ENCODE data around the gene CABLES1.

CABLES1 gene

GRCh38 chr18:23189099-23189498 is 53.8 kb downstream of the CABLES1 start:
- peaks cover 11% of the 10 kb centered on the region for H3K4me1 ChIP-seq (ENCODE audit: insufficient read depth, low read length, severe bottlenecking)

GRCh38 chr18:23189768-23190661 is 54.7 kb downstream of the CABLES1 start:
- H3K27ac ChIP-seq (ENCODE audit: low read depth, low read length, poor library complexity, severe bottlenecking), result no peak overlapping the region
- TF ChIP-seq CTCF (IDR thresholded peaks at IDR 0.05; ENCODE audit: low read length), result no peak
- no peak for TF ChIP-seq EZH2 (IDR thresholded peaks at IDR 0.05; ENCODE audit: borderline replicate concordance, low read length)
- no peaks in the 10 kb centered on the region for H4K20me1 ChIP-seq (ENCODE audit: insufficient read depth, low read length)
- no peaks in the 10 kb centered on the region for H3K9me3 ChIP-seq (ENCODE audit: low read length)
- no peaks in the 10 kb centered on the region for H3K79me2 ChIP-seq (ENCODE audit: insufficient read depth, low read length)
- no peaks in the 10 kb centered on the region for H3K9me2 ChIP-seq (ENCODE audit: low read depth, low read length)
- H3K4me3 ChIP-seq (ENCODE audit: low read depth, low read length, poor library complexity, severe bottlenecking), result no peak overlapping the region
- H3K27me3 ChIP-seq (ENCODE audit: insufficient read depth, low read length), result no peaks in the 10 kb centered on the region
- H3K4me2 ChIP-seq (ENCODE audit: low read length), result no peak overlapping the region
- no peaks in the 10 kb centered on the region for H3F3A ChIP-seq (ENCODE audit: insufficient read depth, low read length)
- H3K9ac ChIP-seq (ENCODE audit: low read length), result no peak overlapping the region
- H2AFZ ChIP-seq (ENCODE audit: low read length), result no peak overlapping the region
- no peaks in the 10 kb centered on the region for H3K36me3 ChIP-seq (ENCODE audit: insufficient read depth, low read length)
- peaks cover 11% of the 10 kb centered on the region for H3K4me1 ChIP-seq (ENCODE audit: insufficient read depth, low read length, severe bottlenecking)

More at GRCh38 chr18:23189099-23189498, 53.8 kb downstream of the CABLES1 start:
- H3K79me2 ChIP-seq (ENCODE audit: insufficient read depth, low read length), result no peaks in the 10 kb centered on the region
- H3K27me3 ChIP-seq (ENCODE audit: insufficient read depth, low read length), result no peaks in the 10 kb centered on the region
- H3K9ac ChIP-seq (ENCODE audit: low read length), result no peak overlapping the region
- no peak overlapping the region for H3K27ac ChIP-seq (ENCODE audit: low read depth, low read length, poor library complexity, severe bottlenecking)
- H3K9me3 ChIP-seq (ENCODE audit: low read length), result no peaks in the 10 kb centered on the region
- H2AFZ ChIP-seq (ENCODE audit: low read length), result no peak overlapping the region
- no peaks in the 10 kb centered on the region for H4K20me1 ChIP-seq (ENCODE audit: insufficient read depth, low read length)
- TF ChIP-seq CTCF (IDR thresholded peaks at IDR 0.05; ENCODE audit: low read length), result no peak
- TF ChIP-seq EZH2 (IDR thresholded peaks at IDR 0.05; ENCODE audit: borderline replicate concordance, low read length), result no peak
- no peak overlapping the region for H3K4me2 ChIP-seq (ENCODE audit: low read length)
- H3F3A ChIP-seq (ENCODE audit: insufficient read depth, low read length), result no peaks in the 10 kb centered on the region
- H3K36me3 ChIP-seq (ENCODE audit: insufficient read depth, low read length), result no peaks in the 10 kb centered on the region
- no peaks in the 10 kb centered on the region for H3K9me2 ChIP-seq (ENCODE audit: low read depth, low read length)
- no peak overlapping the region for H3K4me3 ChIP-seq (ENCODE audit: low read depth, low read length, poor library complexity, severe bottlenecking)

GRCh38 chr18:23191232-23191631 is 55.9 kb downstream of the CABLES1 start:
- Histone ChIP-seq H3K27ac (ENCODE audit: low read depth, low read length, poor library complexity, severe bottlenecking) (no peak overlapping the region), H3F3A (ENCODE audit: insufficient read depth, low read length) (no peaks in the 10 kb centered on the region), H3K4me3 (ENCODE audit: low read depth, low read length, poor library complexity, severe bottlenecking) (no peak overlapping the region), H3K9me2 (ENCODE audit: low read depth, low read length) (no peaks in the 10 kb centered on the region), H2AFZ (ENCODE audit: low read length) (no peak overlapping the region), H3K4me2 (ENCODE audit: low read length) (no peak overlapping the region), H3K79me2 (ENCODE audit: insufficient read depth, low read length) (no peaks in the 10 kb centered on the region), H3K4me1 (ENCODE audit: insufficient read depth, low read length, severe bottlenecking) (peaks cover 11% of the 10 kb centered on the region), H3K36me3 (ENCODE audit: insufficient read depth, low read length) (no peaks in the 10 kb centered on the region), H3K9ac (ENCODE audit: low read length) (no peak overlapping the region), H4K20me1 (ENCODE audit: insufficient read depth, low read length) (no peaks in the 10 kb centered on the region), H3K9me3 (ENCODE audit: low read length) (no peaks in the 10 kb centered on the region), H3K27me3 (ENCODE audit: insufficient read depth, low read length) (no peaks in the 10 kb centered on the region)
- TF ChIP-seq EZH2 (IDR thresholded peaks at IDR 0.05; ENCODE audit: borderline replicate concordance, low read length), result no peak
- TF ChIP-seq CTCF (IDR thresholded peaks at IDR 0.05; ENCODE audit: low read length), result no peak

Measured in OCI-LY1 (cell line).